NCI-H69 (cell line): Measurements from ENCODE around the gene CYB5A.
A peak's percentile ranks its signal among the peaks of the same experiment; 100 is the strongest.
"Not testable (repeated sequence)": the region's sequence is repeated elsewhere in the genome, so short reads cannot be mapped to it uniquely, and the experiment has no call there.

Source experiments
- DNase-seq: peaks from one replicate; lab custom pipeline; 2025; lab: John Stamatoyannopoulos, UW

CYB5A gene

GRCh38 chr18:74294526-74294925 is 2.8 kb upstream of the CYB5A start:
- DNase-seq = no peak

- not testable (repeated sequence) for DNase-seq
Observed at GRCh38 chr18:74292982-74293381, 1.2 kb upstream of the CYB5A start.

- DNase-seq = peak; percentile 59
Observed at GRCh38 chr18:74292541-74292858, 737 bp upstream of the CYB5A start.

- no peak for DNase-seq
Observed at GRCh38 chr18:74291472-74291770, 342 bp downstream of the CYB5A start.

GRCh38 chr18:74290794-74291471 is 830 bp downstream of the CYB5A start:
- DNase-seq = peak; percentile 95

GRCh38 chr18:74290021-74290420 is 1.7 kb downstream of the CYB5A start:
- DNase-seq = no peak

- no peak for DNase-seq
Observed at GRCh38 chr18:74289137-74289536, 2.6 kb downstream of the CYB5A start.

GRCh38 chr18:74288730-74289129 is 3.0 kb downstream of the CYB5A start:
- DNase-seq = peak; percentile 46

GRCh38 chr18:74288041-74288440 is 3.7 kb downstream of the CYB5A start:
- DNase-seq = peak; percentile 64

- no peak for DNase-seq
Observed at GRCh38 chr18:74286856-74287255, 4.9 kb downstream of the CYB5A start.

GRCh38 chr18:74286106-74286855 is 5.5 kb downstream of the CYB5A start:
- DNase-seq = no peak

- not testable (repeated sequence) for DNase-seq
Observed at GRCh38 chr18:74285583-74285982, 6.2 kb downstream of the CYB5A start.

GRCh38 chr18:74284980-74285355 is 6.8 kb downstream of the CYB5A start:
- peak; percentile 61 for DNase-seq

GRCh38 chr18:74284191-74284979 is 7.4 kb downstream of the CYB5A start:
- peak; percentile 91 for DNase-seq

- no peak for DNase-seq
Observed at GRCh38 chr18:74283646-74284045, 8.1 kb downstream of the CYB5A start.

- peak; percentile 29 for DNase-seq
Observed at GRCh38 chr18:74282755-74283554, 8.8 kb downstream of the CYB5A start.

GRCh38 chr18:74281980-74282754 is 9.6 kb downstream of the CYB5A start:
- peak; percentile 81 for DNase-seq

GRCh38 chr18:74281011-74281979 is 10.5 kb downstream of the CYB5A start:
- DNase-seq = peak; percentile 97

- no peak for DNase-seq
Observed at GRCh38 chr18:74278983-74279382, 12.8 kb downstream of the CYB5A start.

GRCh38 chr18:74278058-74278457 is 13.7 kb downstream of the CYB5A start:
- peak; percentile 20 for DNase-seq
